ENCODE data around the gene MTUS2.

MTUS2 gene

DNA sequence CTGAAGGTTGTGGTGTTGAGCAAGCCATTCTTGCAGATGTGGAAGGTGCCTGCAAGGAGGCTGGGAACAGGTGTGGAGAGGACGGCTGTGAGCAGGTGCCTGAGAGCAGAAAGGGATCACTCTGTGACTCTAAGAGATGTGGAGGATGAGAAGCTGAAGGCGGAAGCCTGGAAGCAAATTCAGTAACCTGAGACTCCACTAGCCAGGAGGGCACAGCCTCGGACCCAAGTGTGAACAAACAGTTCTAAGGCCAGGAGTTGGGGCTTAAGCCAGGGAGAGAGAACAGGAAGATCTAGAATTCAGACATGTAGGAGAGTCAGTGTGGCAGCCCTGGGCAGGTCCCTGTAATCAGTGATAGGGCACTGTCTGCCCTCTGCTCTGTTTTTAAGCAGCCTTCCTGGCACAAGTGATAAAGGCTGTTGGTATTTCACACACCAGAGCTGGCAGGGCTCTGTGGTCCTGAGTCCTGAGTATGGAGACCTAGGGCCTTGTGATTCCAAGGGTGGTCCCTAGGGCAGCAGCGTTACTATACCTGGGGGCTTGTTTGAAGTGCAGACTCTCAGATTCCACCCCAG is 644.1 kb downstream of the MTUS2 start:
- Histone ChIP-seq H3K9me2 (replicated peaks; ENCODE audit: insufficient read depth, low read length) (no peaks in the 10 kb centered on the region), H3K4me2 (ENCODE audit: low read depth, low read length) (no peak overlapping the region), H3K27me3 (replicated peaks; ENCODE audit: insufficient read depth, low read length) (no peaks in the 10 kb centered on the region), H3K4me1 (ENCODE audit: low read length) (no peaks in the 10 kb centered on the region), H3K79me2 (ENCODE audit: low read length) (no peaks in the 10 kb centered on the region), H3F3A (ENCODE audit: insufficient read depth, low read length) (no peaks in the 10 kb centered on the region), H2AFZ (ENCODE audit: low read length) (no peak overlapping the region), H3K9me3 (replicated peaks; ENCODE audit: insufficient read depth, low read length) (no peaks in the 10 kb centered on the region), H3K4me3 (ENCODE audit: low read length) (no peak overlapping the region), H3K9ac (ENCODE audit: low read length) (no peak overlapping the region), H4K20me1 (ENCODE audit: insufficient read depth, low read length) (no peaks in the 10 kb centered on the region), H3K27ac (ENCODE audit: low read length) (no peak overlapping the region), H3K36me3 (replicated peaks; ENCODE audit: insufficient read depth, low read length) (no peaks in the 10 kb centered on the region)
- TF ChIP-seq EZH2 (optimal IDR thresholded peaks at IDR 0.05; ENCODE audit: low read depth, low read length), result no peak
- DNase-seq, result no peak

DNA sequence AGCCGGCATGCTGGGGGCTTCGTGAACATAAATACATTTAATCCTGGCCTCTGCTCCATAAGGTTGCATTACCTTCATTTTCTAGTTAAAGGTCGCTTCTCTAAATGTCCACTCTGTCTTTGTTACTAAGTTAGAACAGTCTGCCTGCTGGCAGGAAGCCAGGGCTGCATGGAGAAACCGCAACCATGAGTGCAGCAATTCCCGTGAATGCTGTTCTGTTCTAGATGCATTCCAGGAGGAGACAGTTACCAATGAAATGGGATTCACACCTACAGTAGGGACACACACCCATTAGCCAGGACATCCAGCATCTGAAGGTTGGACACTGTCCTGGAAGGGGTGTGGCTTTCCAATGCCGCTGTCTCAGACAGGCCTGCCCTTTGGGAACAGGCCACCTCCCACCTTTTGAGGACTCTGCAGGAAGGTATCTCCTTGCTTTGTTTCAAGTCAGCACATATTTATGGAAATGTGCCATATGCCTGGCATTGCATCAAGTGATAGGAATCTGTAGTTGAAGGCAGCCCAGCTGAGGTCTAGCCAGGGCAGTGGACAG is 645.7 kb downstream of the MTUS2 start:
- H3K9me3 ChIP-seq (replicated peaks; ENCODE audit: insufficient read depth, low read length), result no peaks in the 10 kb centered on the region
- H3K27ac ChIP-seq (ENCODE audit: low read length), result no peak overlapping the region
- no peaks in the 10 kb centered on the region for H3K36me3 ChIP-seq (replicated peaks; ENCODE audit: insufficient read depth, low read length)
- H3K4me1 ChIP-seq (ENCODE audit: low read length), result no peaks in the 10 kb centered on the region
- H3F3A ChIP-seq (ENCODE audit: insufficient read depth, low read length), result no peaks in the 10 kb centered on the region
- no peak overlapping the region for H3K9ac ChIP-seq (ENCODE audit: low read length)
- no peaks in the 10 kb centered on the region for H3K9me2 ChIP-seq (replicated peaks; ENCODE audit: insufficient read depth, low read length)
- DNase-seq, result no peak
- H2AFZ ChIP-seq (ENCODE audit: low read length), result no peak overlapping the region
- no peak for TF ChIP-seq EZH2 (optimal IDR thresholded peaks at IDR 0.05; ENCODE audit: low read depth, low read length)
- TF ChIP-seq EZH2phosphoT487 (IDR thresholded peaks at IDR 0.05; ENCODE audit: low read length), result no peak
- TF ChIP-seq, protein P1, sequence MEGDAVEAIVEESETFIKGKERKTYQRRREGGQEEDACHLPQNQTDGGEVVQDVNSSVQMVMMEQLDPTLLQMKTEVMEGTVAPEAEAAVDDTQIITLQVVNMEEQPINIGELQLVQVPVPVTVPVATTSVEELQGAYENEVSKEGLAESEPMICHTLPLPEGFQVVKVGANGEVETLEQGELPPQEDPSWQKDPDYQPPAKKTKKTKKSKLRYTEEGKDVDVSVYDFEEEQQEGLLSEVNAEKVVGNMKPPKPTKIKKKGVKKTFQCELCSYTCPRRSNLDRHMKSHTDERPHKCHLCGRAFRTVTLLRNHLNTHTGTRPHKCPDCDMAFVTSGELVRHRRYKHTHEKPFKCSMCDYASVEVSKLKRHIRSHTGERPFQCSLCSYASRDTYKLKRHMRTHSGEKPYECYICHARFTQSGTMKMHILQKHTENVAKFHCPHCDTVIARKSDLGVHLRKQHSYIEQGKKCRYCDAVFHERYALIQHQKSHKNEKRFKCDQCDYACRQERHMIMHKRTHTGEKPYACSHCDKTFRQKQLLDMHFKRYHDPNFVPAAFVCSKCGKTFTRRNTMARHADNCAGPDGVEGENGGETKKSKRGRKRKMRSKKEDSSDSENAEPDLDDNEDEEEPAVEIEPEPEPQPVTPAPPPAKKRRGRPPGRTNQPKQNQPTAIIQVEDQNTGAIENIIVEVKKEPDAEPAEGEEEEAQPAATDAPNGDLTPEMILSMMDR (IDR thresholded peaks at IDR 0.05; ENCODE audit: low read length), result no peak
- H3K4me2 ChIP-seq (ENCODE audit: low read depth, low read length), result no peak overlapping the region
- no peaks in the 10 kb centered on the region for H3K79me2 ChIP-seq (ENCODE audit: low read length)
- H3K27me3 ChIP-seq (replicated peaks; ENCODE audit: insufficient read depth, low read length), result no peaks in the 10 kb centered on the region
- H3K4me3 ChIP-seq (ENCODE audit: low read length), result no peak overlapping the region
- no peaks in the 10 kb centered on the region for H4K20me1 ChIP-seq (ENCODE audit: insufficient read depth, low read length)

DNA sequence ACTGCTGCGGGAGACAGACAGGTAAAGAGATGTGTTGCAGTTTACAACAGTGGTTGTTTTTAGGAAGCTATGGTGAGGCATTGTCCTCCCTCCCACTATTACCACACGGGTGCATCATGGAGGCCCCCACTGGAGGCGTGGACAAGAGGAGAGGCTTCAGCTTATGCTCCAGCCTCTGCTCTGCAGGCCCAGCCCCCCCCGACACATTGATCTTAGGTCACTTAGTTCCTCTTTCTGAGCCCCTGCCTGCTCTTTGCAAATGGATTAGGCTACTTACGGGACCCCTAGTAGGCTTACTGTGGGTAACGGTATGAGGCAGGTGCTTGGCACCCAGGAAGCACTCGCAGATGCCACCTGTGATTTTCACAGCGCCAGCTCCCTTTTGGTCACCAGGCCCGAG is 651.4 kb downstream of the MTUS2 start:
- no peak overlapping the region for H3K4me2 ChIP-seq (ENCODE audit: low read depth, low read length)
- H3K4me3 ChIP-seq (ENCODE audit: low read length), result no peak overlapping the region
- H3F3A ChIP-seq (ENCODE audit: insufficient read depth, low read length), result no peaks in the 10 kb centered on the region
- no peaks in the 10 kb centered on the region for H3K36me3 ChIP-seq (replicated peaks; ENCODE audit: insufficient read depth, low read length)
- H3K4me1 ChIP-seq (ENCODE audit: low read length), result no peaks in the 10 kb centered on the region
- no peak overlapping the region for H3K9ac ChIP-seq (ENCODE audit: low read length)
- H3K9me2 ChIP-seq (replicated peaks; ENCODE audit: insufficient read depth, low read length), result no peaks in the 10 kb centered on the region
- H4K20me1 ChIP-seq (ENCODE audit: insufficient read depth, low read length), result no peaks in the 10 kb centered on the region
- H3K27me3 ChIP-seq (replicated peaks; ENCODE audit: insufficient read depth, low read length), result no peaks in the 10 kb centered on the region
- no peak overlapping the region for H3K27ac ChIP-seq (ENCODE audit: low read length)
- no peak for TF ChIP-seq EZH2 (optimal IDR thresholded peaks at IDR 0.05; ENCODE audit: low read depth, low read length)
- TF ChIP-seq EZH2phosphoT487 (IDR thresholded peaks at IDR 0.05; ENCODE audit: low read length), result no peak
- TF ChIP-seq, protein P1 (IDR thresholded peaks at IDR 0.05; ENCODE audit: low read length), result no peak
- H2AFZ ChIP-seq (ENCODE audit: low read length), result no peak overlapping the region
- no peak for DNase-seq
- no peaks in the 10 kb centered on the region for H3K79me2 ChIP-seq (ENCODE audit: low read length)
- H3K9me3 ChIP-seq (replicated peaks; ENCODE audit: insufficient read depth, low read length), result no peaks in the 10 kb centered on the region

DNA sequence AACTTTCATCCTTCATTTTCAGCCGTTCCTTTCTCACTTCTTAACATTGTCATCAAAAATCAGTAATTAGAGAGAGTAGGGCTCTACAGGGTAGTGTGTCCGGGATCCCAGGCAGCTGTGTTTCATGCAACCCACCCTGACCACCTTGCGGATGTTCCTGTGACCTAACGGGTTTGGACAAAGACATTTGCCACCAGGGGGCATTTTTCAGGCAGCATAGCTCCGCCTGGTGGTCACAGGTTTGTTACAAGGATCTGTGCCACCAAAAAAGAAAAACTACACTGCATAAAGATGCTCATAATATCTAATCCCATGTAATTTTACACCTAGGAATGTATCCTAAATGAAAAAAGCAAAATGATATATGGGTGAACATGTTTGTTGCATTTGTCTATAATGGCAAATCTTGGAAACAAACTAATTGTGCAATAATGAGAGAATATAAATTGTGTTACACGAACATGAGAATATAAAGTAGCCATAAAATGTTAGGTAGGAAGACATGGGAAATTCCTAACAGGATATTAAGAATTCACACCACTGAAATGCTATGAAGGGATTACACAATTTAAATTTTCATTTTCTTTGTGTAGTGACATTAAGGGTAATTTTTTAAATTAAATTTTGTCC is 652.3 kb downstream of the MTUS2 start:
- no peaks in the 10 kb centered on the region for H3F3A ChIP-seq (ENCODE audit: insufficient read depth, low read length)
- H3K9me2 ChIP-seq (replicated peaks; ENCODE audit: insufficient read depth, low read length), result no peaks in the 10 kb centered on the region
- H3K9me3 ChIP-seq (replicated peaks; ENCODE audit: insufficient read depth, low read length), result no peaks in the 10 kb centered on the region
- no peak overlapping the region for H3K4me2 ChIP-seq (ENCODE audit: low read depth, low read length)
- H3K27me3 ChIP-seq (replicated peaks; ENCODE audit: insufficient read depth, low read length), result no peaks in the 10 kb centered on the region
- no peaks in the 10 kb centered on the region for H3K36me3 ChIP-seq (replicated peaks; ENCODE audit: insufficient read depth, low read length)
- no peaks in the 10 kb centered on the region for H3K79me2 ChIP-seq (ENCODE audit: low read length)
- no peaks in the 10 kb centered on the region for H3K4me1 ChIP-seq (ENCODE audit: low read length)
- TF ChIP-seq EZH2 (optimal IDR thresholded peaks at IDR 0.05; ENCODE audit: low read depth, low read length), result no peak
- TF ChIP-seq, protein P1 (IDR thresholded peaks at IDR 0.05; ENCODE audit: low read length), result peak; percentile 81
- H3K4me3 ChIP-seq (ENCODE audit: low read length), result no peak overlapping the region
- peak; percentile 30 for DNase-seq
- no peaks in the 10 kb centered on the region for H4K20me1 ChIP-seq (ENCODE audit: insufficient read depth, low read length)
- H2AFZ ChIP-seq (ENCODE audit: low read length), result no peak overlapping the region
- no peak overlapping the region for H3K27ac ChIP-seq (ENCODE audit: low read length)
- no peak overlapping the region for H3K9ac ChIP-seq (ENCODE audit: low read length)

Data from MM.1S (cell line).